Fibroblast of the aortic adventitia (primary cell): ENCODE measurements around the gene DUSP23. TPM values are rescaled to one million over a fixed set of nuclear protein-coding genes. Genes with fewer than 3 reads are reported as not detected.

Experiments used
- DNase-seq: peaks from one replicate; pipeline ENCODE4 v3.0.0-alpha.2; 2010; ENCODE audit warnings: low read depth
- H3K4me3 ChIP-seq: 2 replicates; pipeline ENCODE4 v1.5.1; 2011; ENCODE audit warnings: low read depth, mild to moderate bottlenecking, control low read depth, low read length, moderate library complexity
- total RNA-seq: library from RNA; depleted of rRNA; stranded (reverse); fragments of >200 nt; gene quantifications from 2 replicates; pipeline ENCODE4 v1.2.3, GENCODE V29; 2012; ENCODE audit warnings: low replicate concordance
- TF ChIP-seq, protein P1 (sequence below): IDR thresholded peaks from 2 replicates; pipeline ENCODE4 v1.5.1; 2011; ENCODE audit warnings: mild to moderate bottlenecking, low read length, control low read depth, inconsistent platforms; ENCODE audit not compliant: insufficient read depth

DUSP23 gene
- total RNA-seq, 1 donor, result 10.0 TPM

DNA sequence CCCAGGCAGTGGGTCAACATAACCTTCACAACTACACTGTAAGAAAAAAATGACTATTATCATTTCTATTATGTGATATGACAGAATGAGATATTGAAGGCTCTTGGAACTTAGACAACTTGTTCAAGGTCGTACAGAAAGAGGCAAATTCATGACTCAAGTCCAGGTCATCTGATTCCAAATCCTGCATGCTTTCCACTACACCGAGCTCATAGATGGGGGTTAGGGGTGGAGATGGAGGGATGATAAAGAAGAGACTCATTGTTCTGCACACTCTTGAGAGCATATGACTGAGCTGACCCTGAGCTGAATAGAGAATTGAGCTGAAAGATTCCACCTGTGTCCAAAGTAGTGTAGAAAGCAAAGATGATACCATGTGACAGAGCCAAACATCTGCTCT, 24.2 kb downstream of the DUSP23 start:
- TF ChIP-seq, protein P1, sequence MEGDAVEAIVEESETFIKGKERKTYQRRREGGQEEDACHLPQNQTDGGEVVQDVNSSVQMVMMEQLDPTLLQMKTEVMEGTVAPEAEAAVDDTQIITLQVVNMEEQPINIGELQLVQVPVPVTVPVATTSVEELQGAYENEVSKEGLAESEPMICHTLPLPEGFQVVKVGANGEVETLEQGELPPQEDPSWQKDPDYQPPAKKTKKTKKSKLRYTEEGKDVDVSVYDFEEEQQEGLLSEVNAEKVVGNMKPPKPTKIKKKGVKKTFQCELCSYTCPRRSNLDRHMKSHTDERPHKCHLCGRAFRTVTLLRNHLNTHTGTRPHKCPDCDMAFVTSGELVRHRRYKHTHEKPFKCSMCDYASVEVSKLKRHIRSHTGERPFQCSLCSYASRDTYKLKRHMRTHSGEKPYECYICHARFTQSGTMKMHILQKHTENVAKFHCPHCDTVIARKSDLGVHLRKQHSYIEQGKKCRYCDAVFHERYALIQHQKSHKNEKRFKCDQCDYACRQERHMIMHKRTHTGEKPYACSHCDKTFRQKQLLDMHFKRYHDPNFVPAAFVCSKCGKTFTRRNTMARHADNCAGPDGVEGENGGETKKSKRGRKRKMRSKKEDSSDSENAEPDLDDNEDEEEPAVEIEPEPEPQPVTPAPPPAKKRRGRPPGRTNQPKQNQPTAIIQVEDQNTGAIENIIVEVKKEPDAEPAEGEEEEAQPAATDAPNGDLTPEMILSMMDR, result no peak
- peak; percentile 18 for DNase-seq

DNA sequence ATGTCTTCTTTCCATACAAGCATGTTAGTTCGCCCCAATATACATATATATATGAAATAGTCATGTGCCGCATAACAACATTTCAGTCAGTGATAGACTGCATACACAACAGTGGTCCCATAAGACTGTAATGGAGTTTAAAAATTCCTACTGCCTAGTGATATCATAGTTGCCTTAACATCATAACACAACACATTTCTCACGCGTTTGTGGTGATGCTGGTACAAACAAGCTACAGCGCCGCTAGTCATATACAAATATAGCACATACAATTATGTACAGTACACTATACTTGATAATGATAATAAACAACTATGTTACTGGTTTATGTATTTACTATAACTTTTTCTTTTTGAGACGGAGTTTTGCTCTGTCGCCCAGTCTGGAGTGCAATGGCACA, 35.2 kb downstream of the DUSP23 start:
- no peak overlapping the region for H3K4me3 ChIP-seq
- TF ChIP-seq, protein P1, result no peak

More for the DNA sequence above, 24.2 kb downstream of the DUSP23 start:
- no peak overlapping the region for H3K4me3 ChIP-seq

DNA sequence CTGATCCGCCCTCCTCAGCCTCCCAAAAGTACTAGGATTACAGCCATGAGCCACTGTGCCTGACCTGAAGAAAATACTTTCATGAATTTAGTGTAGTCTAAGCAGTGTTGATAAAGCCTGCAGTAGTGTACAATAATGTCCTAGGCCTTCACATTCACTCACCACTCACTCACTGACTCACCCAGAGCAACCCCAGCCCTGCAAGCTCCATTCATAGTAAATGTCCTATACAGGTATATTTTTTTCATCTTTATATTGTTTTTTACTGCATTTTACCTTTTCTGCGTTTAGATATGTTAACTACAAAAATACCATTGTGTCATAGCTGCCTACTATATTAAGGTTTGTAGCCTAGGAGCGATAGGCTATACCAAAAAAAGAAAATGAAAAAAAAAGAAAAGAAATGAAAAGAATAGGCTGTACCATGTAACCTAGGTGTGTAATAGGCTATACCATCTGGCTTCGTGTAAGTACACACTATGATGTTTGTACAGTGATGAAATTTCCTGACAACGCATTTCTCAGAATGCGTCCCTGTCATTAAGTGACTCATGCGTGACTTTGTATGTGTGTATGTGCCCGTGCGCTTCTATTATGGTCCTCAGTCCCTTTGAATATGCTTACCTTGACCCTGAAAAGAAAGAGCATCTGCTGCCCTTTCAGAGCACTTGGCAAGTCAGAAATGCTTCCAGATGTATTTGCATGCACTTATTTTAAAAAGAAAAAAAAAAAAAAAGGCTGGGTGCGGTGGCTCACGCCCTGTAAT, 36.7 kb downstream of the DUSP23 start:
- TF ChIP-seq, protein P1, result no peak
- H3K4me3 ChIP-seq, result no peak overlapping the region
- DNase-seq, result no peak

More for the DNA sequence above, 35.2 kb downstream of the DUSP23 start:
- no peak for DNase-seq

DNA sequence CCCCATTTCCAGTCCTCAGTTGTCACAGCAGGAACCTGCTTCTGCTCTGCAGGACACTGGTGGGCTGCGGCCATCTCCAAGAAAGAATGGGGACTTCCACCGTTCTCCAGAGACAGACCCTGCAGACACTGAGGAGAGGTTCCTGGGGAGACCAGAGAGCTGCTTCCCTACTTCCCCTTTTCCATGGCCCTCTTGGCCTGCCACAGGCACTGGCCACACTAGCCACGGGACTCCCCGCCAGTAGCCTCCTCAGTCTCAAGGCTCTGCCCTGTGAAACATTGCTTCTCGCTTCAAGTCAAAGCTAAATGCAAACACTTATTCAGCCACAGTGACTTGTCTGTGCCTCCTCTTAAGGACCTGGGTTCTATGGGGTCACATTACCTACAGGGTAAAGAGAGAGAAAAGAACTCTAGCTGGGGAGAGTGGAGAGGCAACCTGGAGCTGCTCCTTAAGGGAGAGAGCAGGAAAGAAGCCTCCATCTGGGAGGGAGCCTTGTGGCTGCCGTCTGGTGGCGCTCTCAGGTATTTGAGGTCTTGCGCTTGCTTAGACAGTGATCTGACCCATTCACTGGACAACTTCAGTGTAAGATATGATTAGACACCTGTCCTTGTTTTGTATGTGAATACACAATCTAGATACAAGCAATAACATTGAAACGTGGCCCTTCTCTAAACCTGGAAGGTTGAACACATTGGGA, 40.6 kb downstream of the DUSP23 start:
- TF ChIP-seq, protein P1, result peak; percentile 71
- no peak overlapping the region for H3K4me3 ChIP-seq
- peak; percentile 62 for DNase-seq

DNA sequence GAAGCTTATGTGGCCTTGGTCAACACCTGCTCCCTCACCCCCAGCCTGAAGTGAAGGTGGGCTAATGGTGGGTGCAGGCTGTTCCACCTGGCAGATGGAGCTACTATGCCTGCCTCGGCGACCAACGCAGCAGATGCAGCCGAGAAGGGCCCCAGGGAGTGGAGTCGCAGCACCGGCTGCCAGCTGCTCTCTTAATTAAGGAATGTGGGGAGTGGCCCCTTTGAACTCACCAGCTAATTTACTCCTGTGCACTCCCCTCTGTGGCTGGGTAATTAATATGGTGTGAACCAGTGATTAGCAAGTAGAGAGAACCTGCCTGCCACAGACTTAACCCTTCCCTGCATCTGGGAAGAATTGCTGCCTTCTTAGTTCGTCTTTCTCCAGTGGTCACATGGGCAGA, 42.6 kb downstream of the DUSP23 start:
- TF ChIP-seq, protein P1, result no peak
- DNase-seq, result no peak
- no peak overlapping the region for H3K4me3 ChIP-seq

DNA sequence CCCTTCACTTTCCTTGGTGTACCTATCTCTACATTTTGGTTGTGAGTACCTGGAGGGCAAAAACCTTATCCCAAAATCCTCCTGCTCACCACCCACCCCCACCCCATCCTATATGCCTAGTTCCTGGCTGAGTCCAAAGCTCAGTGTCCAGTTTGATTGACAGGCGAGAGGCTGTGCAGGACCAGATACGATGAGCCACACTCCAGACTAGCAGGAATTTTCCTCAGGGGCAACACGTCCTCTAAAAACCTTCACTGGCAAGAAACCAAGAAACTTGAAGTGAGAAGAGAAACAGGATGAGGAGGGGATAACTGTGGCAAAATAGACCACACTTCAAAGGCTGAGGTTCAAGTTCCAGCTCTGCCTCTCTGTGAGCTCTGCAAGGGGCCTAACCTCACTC, 44.8 kb downstream of the DUSP23 start:
- TF ChIP-seq, protein P1, result no peak
- H3K4me3 ChIP-seq, result no peak overlapping the region
- no peak for DNase-seq
